HepG2 (cell line): Measurements from ENCODE around the gene B3GNT9. TPM values are rescaled to one million over a fixed set of nuclear protein-coding genes. Genes with fewer than 3 reads are reported as not detected.

Source experiments
- CCAR2 ChIP-seq: fragments of 200-400 bp; formaldehyde crosslinking; optimal IDR thresholded peaks from 2 replicates; pipeline ENCODE3; 2018; ENCODE audit warnings: low read depth, mild to moderate bottlenecking, low read length, moderate library complexity
- CEBPB ChIP-seq: IDR thresholded peaks from 2 replicates; pipeline ENCODE4 v1.6.1; 2011; ENCODE audit warnings: low read depth, low read length, improper control_type of control experiment, borderline replicate concordance
- CREBL2 ChIP-seq: sonication (generic); formaldehyde crosslinking; IDR thresholded peaks from 2 replicates; pipeline ENCODE4 v1.8.1; 2023; ENCODE audit warnings: missing genetic modification reagents, mild to moderate bottlenecking, borderline replicate concordance
- FIP1L1 ChIP-seq: fragments of 200-400 bp; formaldehyde crosslinking; IDR thresholded peaks from 2 replicates; pipeline ENCODE4 v1.6.1; 2018; ENCODE audit warnings: low read depth, mild to moderate bottlenecking, low read length, moderate library complexity, borderline replicate concordance; ENCODE audit not compliant: insufficient read depth
- ISX ChIP-seq: sonication (generic); formaldehyde crosslinking; conservative IDR thresholded peaks from 2 replicates; pipeline ENCODE4 v1.5.0; 2020; ENCODE audit warnings: missing genetic modification reagents
- KDM1A ChIP-seq: IDR thresholded peaks from 2 replicates; pipeline ENCODE4 v1.6.1; 2016; ENCODE audit warnings: missing compliant biosample characterization
- MTF2 ChIP-seq: sonication (generic); formaldehyde crosslinking; IDR thresholded peaks from 2 replicates; pipeline ENCODE4 v1.5.0; 2020; ENCODE audit warnings: missing genetic modification reagents, borderline replicate concordance
- NAIF1 ChIP-seq: sonication (generic); formaldehyde crosslinking; IDR thresholded peaks from 2 replicates; pipeline ENCODE4 v1.5.0; 2020; ENCODE audit warnings: mild to moderate bottlenecking, missing genetic modification reagents, borderline replicate concordance
- POLR2AphosphoS2 ChIP-seq: IDR thresholded peaks from 2 replicates; pipeline ENCODE4 v1.6.1; 2011; ENCODE audit warnings: low read depth, low read length, improper control_type of control experiment
- REPIN1 ChIP-seq: sonication (generic); formaldehyde crosslinking; IDR thresholded peaks from 2 replicates; pipeline ENCODE4 v1.8.0; 2022; ENCODE audit warnings: missing genetic modification reagents, low read depth, mild to moderate bottlenecking, borderline replicate concordance
- TBX3 ChIP-seq: fragments of 450-650 bp; IDR thresholded peaks from 2 replicates; pipeline ENCODE4 v1.6.1; 2017; ENCODE audit warnings: antibody characterized with exemption, mild to moderate bottlenecking, inconsistent platforms, borderline replicate concordance
- ZMAT3 ChIP-seq: sonication (generic); formaldehyde crosslinking; conservative IDR thresholded peaks from 2 replicates; pipeline ENCODE4 v1.7.0; 2021; ENCODE audit warnings: missing genetic modification reagents
- ZNF34 ChIP-seq: sonication (generic); formaldehyde crosslinking; IDR thresholded peaks from 2 replicates; pipeline ENCODE4 v1.4.0; 2020; ENCODE audit warnings: mild to moderate bottlenecking, missing genetic modification reagents, borderline replicate concordance
- ZNF598 ChIP-seq: sonication (generic); formaldehyde crosslinking; IDR thresholded peaks from 2 replicates; pipeline ENCODE4 v1.5.1; 2020; ENCODE audit warnings: mild to moderate bottlenecking, missing genetic modification reagents, borderline replicate concordance
- ZNF674 ChIP-seq: sonication (generic); formaldehyde crosslinking; IDR thresholded peaks from 2 replicates; pipeline ENCODE4 v1.5.0; 2020; ENCODE audit warnings: low read depth, mild to moderate bottlenecking, missing genetic modification reagents
- polyA plus RNA-seq, 8 experiments: library from polyadenylated mRNA; depleted of rRNA in 3 of 8; stranded (reverse) in 7 of 8; unstranded in 1 of 8; fragments of >200 nt; fragmentation: Illumina TruSeq in 4 of 8; extraction: Trizol in 4 of 8; gene quantifications; 2 replicates each; pipeline versions ENCODE4 v1.2.1 to v1.2.3, GENCODE V29; 2011 to 2016; ENCODE audit warnings: low read depth in 4 of 8, missing spikeins in 1 of 8, mixed read lengths in 1 of 8; ENCODE audit not compliant: insufficient read depth in 1 of 8
- total RNA-seq, 5 experiments: library from RNA; depleted of rRNA; stranded (reverse); fragments of >200 nt; fragmentation: Illumina TruSeq; extraction: Trizol; gene quantifications; 2 replicates each; pipeline ENCODE4 v1.2.3, GENCODE V29; 2016; ENCODE audit warnings: low read depth in 1 of 5
- TF ChIP-seq, protein P1 (sequence below): sonication (generic); formaldehyde crosslinking; conservative IDR thresholded peaks from 2 replicates; pipeline ENCODE4 v1.4.0; 2020; ENCODE audit warnings: mild to moderate bottlenecking, missing genetic modification reagents, moderate library complexity
- TF ChIP-seq, protein P2 (sequence below): IDR thresholded peaks from 2 replicates; pipeline ENCODE4 v1.6.1; 2012; ENCODE audit warnings: low read length, improper control_type of control experiment
- TF ChIP-seq, protein P3 (sequence below): sonication (generic); formaldehyde crosslinking; IDR thresholded peaks from 2 replicates; pipeline ENCODE4 v1.5.1; 2020; ENCODE audit warnings: mild to moderate bottlenecking, missing genetic modification reagents, moderate library complexity
- TF ChIP-seq, protein P4 (sequence below): sonication (generic); formaldehyde crosslinking; IDR thresholded peaks from 2 replicates; pipeline ENCODE4 v1.5.0; 2020; ENCODE audit warnings: missing genetic modification reagents

B3GNT9 gene
- total and polyA plus RNA-seq, 2 of the 13 experiments (the other 11 are each of a cell fraction or from before 2014, with no cell fraction given): 1.5 to 3.1 TPM

- TF ChIP-seq, protein P1, sequence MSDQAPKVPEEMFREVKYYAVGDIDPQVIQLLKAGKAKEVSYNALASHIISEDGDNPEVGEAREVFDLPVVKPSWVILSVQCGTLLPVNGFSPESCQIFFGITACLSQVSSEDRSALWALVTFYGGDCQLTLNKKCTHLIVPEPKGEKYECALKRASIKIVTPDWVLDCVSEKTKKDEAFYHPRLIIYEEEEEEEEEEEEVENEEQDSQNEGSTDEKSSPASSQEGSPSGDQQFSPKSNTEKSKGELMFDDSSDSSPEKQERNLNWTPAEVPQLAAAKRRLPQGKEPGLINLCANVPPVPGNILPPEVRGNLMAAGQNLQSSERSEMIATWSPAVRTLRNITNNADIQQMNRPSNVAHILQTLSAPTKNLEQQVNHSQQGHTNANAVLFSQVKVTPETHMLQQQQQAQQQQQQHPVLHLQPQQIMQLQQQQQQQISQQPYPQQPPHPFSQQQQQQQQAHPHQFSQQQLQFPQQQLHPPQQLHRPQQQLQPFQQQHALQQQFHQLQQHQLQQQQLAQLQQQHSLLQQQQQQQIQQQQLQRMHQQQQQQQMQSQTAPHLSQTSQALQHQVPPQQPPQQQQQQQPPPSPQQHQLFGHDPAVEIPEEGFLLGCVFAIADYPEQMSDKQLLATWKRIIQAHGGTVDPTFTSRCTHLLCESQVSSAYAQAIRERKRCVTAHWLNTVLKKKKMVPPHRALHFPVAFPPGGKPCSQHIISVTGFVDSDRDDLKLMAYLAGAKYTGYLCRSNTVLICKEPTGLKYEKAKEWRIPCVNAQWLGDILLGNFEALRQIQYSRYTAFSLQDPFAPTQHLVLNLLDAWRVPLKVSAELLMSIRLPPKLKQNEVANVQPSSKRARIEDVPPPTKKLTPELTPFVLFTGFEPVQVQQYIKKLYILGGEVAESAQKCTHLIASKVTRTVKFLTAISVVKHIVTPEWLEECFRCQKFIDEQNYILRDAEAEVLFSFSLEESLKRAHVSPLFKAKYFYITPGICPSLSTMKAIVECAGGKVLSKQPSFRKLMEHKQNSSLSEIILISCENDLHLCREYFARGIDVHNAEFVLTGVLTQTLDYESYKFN (CRISPR knock-in tag): peak; percentile 76
- TF ChIP-seq, protein P2, sequence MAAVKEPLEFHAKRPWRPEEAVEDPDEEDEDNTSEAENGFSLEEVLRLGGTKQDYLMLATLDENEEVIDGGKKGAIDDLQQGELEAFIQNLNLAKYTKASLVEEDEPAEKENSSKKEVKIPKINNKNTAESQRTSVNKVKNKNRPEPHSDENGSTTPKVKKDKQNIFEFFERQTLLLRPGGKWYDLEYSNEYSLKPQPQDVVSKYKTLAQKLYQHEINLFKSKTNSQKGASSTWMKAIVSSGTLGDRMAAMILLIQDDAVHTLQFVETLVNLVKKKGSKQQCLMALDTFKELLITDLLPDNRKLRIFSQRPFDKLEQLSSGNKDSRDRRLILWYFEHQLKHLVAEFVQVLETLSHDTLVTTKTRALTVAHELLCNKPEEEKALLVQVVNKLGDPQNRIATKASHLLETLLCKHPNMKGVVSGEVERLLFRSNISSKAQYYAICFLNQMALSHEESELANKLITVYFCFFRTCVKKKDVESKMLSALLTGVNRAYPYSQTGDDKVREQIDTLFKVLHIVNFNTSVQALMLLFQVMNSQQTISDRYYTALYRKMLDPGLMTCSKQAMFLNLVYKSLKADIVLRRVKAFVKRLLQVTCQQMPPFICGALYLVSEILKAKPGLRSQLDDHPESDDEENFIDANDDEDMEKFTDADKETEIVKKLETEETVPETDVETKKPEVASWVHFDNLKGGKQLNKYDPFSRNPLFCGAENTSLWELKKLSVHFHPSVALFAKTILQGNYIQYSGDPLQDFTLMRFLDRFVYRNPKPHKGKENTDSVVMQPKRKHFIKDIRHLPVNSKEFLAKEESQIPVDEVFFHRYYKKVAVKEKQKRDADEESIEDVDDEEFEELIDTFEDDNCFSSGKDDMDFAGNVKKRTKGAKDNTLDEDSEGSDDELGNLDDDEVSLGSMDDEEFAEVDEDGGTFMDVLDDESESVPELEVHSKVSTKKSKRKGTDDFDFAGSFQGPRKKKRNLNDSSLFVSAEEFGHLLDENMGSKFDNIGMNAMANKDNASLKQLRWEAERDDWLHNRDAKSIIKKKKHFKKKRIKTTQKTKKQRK: no peak
- TF ChIP-seq, protein P3, sequence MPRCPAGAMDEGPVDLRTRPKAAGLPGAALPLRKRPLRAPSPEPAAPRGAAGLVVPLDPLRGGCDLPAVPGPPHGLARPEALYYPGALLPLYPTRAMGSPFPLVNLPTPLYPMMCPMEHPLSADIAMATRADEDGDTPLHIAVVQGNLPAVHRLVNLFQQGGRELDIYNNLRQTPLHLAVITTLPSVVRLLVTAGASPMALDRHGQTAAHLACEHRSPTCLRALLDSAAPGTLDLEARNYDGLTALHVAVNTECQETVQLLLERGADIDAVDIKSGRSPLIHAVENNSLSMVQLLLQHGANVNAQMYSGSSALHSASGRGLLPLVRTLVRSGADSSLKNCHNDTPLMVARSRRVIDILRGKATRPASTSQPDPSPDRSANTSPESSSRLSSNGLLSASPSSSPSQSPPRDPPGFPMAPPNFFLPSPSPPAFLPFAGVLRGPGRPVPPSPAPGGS (CRISPR knock-in tag): peak; percentile 97
- no peak; the same call in 1 of the 2 replicates for TF ChIP-seq MTF2 (CRISPR knock-in tag)
- peak; percentile 81 for TF ChIP-seq ZNF34 (CRISPR knock-in tag)
- no peak; the same call in 1 of the 2 replicates for TF ChIP-seq NAIF1
- peak; percentile 91 for TF ChIP-seq ZMAT3 (CRISPR knock-in tag)
- 0 out of 2 replicates have a peak, but pooled peaks have one; percentile 11 for TF ChIP-seq ZNF674 (CRISPR knock-in tag)
- no peak for TF ChIP-seq ISX (CRISPR knock-in tag)
- no peak for TF ChIP-seq FIP1L1
- TF ChIP-seq, protein P4, sequence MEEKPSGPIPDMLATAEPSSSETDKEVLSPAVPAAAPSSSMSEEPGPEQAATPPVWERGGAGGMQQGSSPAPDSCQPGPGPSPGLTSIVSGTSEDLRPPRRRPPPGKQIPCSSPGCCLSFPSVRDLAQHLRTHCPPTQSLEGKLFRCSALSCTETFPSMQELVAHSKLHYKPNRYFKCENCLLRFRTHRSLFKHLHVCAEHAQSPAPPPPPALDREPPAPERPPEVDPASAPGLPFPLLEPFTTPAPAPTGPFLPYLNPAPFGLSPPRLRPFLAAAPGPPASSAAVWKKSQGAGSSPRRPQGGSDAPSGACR (CRISPR knock-in tag): peak; percentile 88
- TF ChIP-seq REPIN1 (CRISPR knock-in tag): peak; percentile 88
- TF ChIP-seq CCAR2: no peak
- TF ChIP-seq TBX3: no peak
- TF ChIP-seq POLR2AphosphoS2: no peak
- TF ChIP-seq CREBL2: 0 out of 2 replicates have a peak, but pooled peaks have one; percentile 85
- TF ChIP-seq KDM1A (CRISPR knock-in tag): peak; percentile 78; the same call in 1 of the 2 replicates
- TF ChIP-seq ZNF598 (CRISPR knock-in tag): peak; percentile 79; the same call in 1 of the 2 replicates
- no peak for TF ChIP-seq CEBPB
These were observed 23.3 kb upstream of the B3GNT9 start (continued) for GRCh38 chr16:67173808-67174705.
